Central memory CD4-positive, alpha-beta T cell (primary cell): Measurements from ENCODE around the gene KRT31.
"Not testable (repeated sequence)": the region's sequence is repeated elsewhere in the genome, so short reads cannot be mapped to it uniquely, and the experiment has no call there.

ENCODE experiments used
- DNase-seq: peaks from one replicate; pipeline ENCODE4 v3.0.0; 2022

KRT31 gene

GRCh38 chr17:41383690-41384089 is 13.7 kb downstream of the KRT31 start:
- no peak for DNase-seq

- no peak for DNase-seq
Observed at GRCh38 chr17:41382394-41382793, 15.0 kb downstream of the KRT31 start.

- DNase-seq = not testable (repeated sequence)
Observed at GRCh38 chr17:41381943-41382342, 15.5 kb downstream of the KRT31 start, which contains the start of gene KRT34. Gene KRT34 (minus strand): TSS chr17:41382306. CDS start chr17:41382246, 60 bp downstream.

GRCh38 chr17:41380091-41380490 is 17.3 kb downstream of the KRT31 start:
- not testable (repeated sequence) for DNase-seq

- DNase-seq = no peak
Observed at GRCh38 chr17:41377546-41377945, 19.9 kb downstream of the KRT31 start.

GRCh38 chr17:41369713-41370112 is 27.7 kb downstream of the KRT31 start, which contains the start of gene KRT33B:
Gene KRT33B (minus strand): TSS chr17:41369813. CDS start chr17:41369750, 63 bp downstream.
- no peak for DNase-seq

GRCh38 chr17:41369023-41369422 is 28.4 kb downstream of the KRT31 start:
- DNase-seq = no peak

GRCh38 chr17:41367426-41368075 is 29.9 kb downstream of the KRT31 start:
- DNase-seq = no peak

GRCh38 chr17:41366070-41366469 is 31.3 kb downstream of the KRT31 start:
- no peak for DNase-seq

GRCh38 chr17:41363881-41364280 is 33.5 kb downstream of the KRT31 start:
- DNase-seq = no peak

- no peak for DNase-seq
Observed at GRCh38 chr17:41360296-41360995, 37.0 kb downstream of the KRT31 start.

GRCh38 chr17:41354536-41354935 is 42.9 kb downstream of the KRT31 start:
- DNase-seq = no peak

GRCh38 chr17:41352597-41353366 is 44.6 kb downstream of the KRT31 start:
- no peak for DNase-seq

GRCh38 chr17:41351177-41351576 is 46.2 kb downstream of the KRT31 start:
- no peak for DNase-seq

GRCh38 chr17:41350381-41350878 is 47.0 kb downstream of the KRT31 start, which contains the start of gene KRT33A:
Gene KRT33A (minus strand): TSS chr17:41350828. CDS start chr17:41350767, 61 bp downstream.
- not testable (repeated sequence) for DNase-seq

GRCh38 chr17:41347869-41348760 is 49.3 kb downstream of the KRT31 start:
- DNase-seq = no peak

- not testable (repeated sequence) for DNase-seq
Observed at GRCh38 chr17:41346421-41346820, 51.0 kb downstream of the KRT31 start.

GRCh38 chr17:41345992-41346391 is 51.4 kb downstream of the KRT31 start:
- DNase-seq = no peak
